GM21528 (cell line): ENCODE data around the gene CDCA8.
A peak's percentile ranks its signal among the peaks of the same experiment; 100 is the strongest.

Source experiments
- ATAC-seq: cut with Tn5 transposase; IDR thresholded peaks from one replicate; pipeline ENCODE4 v1.9.1; 2021; ENCODE audit warnings: mild to moderate bottlenecking, moderate library complexity; ENCODE audit not compliant: unreplicated experiment, low FRiP score

CDCA8 gene

DNA sequence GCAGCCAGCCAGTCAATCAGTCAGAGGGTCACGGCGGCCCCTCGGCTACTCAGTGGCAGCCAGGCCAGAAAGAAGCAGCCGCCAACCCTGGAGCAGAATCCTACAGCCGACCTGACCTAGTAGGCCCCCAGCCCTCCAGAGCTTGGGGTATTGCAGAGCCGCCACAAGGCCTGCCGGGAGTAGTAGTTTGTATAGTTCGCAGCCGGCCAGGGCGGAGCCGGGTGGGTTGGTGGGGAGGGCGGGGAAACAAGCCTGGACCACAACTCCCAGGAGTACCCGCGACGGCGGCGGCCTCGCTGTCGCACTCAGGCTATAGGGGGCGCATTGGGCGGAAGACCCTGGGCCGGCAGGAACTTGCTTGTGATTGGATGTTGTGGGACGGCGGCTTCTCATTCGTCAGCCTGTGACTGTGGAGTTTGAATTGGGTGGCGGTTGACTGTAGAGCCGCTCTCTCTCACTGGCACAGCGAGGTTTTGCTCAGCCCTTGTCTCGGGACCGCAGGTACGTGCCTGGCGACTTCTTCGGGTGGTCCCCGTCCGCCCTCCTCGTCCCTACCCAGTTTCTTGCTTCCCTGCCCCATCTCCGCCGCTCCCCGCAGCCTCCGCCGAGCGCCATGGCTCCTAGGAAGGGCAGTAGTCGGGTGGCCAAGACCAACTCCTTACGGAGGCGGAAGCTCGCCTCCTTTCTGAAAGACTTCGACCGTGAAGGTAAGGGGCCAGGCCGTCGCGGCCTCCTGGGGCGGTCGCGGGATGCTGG, at the start of gene CDCA8:
TSS of gene CDCA8 (plus strand) at position 439 of the 756 bp plus-strand sequence. CDS start at position 614, 175 bp downstream.
- peak; percentile 74 for ATAC-seq

- ATAC-seq, result no peak
Measured at GRCh38 chr1:37647281-37647680, 45.0 kb upstream of the CDCA8 start.

DNA sequence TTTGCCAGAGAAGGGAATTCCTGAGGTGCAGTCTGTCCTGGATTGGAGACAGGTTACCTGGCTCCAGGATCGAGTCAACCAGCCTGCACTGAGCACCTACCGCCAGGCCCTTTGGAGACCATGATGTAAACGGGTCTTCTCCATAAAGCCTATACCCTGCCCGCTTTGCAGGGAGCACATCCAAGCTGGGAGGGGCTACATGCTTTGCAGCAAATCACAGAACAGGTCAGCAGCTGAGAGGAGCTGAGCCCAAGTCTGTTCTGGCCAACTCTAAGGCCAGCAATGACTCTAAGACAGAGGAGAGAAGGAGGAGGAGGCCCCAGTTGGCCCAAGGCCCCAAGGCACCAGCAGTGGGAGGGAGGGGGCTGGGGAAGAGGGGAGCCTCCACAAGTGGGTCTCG, 42.1 kb upstream of the CDCA8 start:
- ATAC-seq, result no peak

DNA sequence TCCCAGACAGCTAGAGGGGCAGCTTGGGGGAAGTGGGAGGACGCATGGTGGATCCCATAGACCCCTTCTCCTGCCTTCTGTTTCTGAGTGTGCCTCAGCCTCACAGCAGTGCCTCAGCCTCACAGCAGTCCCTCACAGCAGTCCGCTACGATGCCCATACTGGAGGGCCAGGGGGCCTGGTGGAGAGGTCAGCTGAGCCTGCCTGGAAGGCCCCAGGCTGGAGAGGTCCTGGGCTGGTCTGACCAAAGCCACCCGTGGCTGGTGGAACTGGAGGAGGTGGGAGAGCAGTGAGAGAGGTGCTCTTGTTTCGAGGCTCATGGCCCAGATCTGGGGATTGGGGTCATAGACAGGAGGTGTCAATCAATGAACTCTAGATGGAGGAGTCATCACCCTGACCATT, 41.6 kb upstream of the CDCA8 start:
- no peak for ATAC-seq

DNA sequence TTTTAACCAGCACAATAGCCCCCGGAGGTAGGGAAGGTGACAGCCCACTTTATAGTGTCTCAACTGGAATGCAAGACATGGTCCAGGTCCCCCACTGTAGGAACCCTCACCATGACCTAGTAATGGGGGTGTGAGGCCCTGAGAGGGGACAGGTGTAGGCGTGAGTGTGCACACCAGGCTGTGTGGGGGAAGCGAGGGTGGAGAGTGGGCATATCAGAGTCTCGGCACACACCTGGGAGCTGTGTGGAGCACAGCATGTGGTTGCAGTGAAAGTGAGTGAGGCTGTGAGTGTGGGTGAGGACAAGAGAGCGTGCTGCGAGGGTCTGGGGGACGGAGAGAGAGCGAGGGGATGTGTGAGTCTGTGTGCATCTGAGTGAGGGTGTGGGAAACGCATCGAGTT, 40.5 kb upstream of the CDCA8 start:
- ATAC-seq, result no peak

DNA sequence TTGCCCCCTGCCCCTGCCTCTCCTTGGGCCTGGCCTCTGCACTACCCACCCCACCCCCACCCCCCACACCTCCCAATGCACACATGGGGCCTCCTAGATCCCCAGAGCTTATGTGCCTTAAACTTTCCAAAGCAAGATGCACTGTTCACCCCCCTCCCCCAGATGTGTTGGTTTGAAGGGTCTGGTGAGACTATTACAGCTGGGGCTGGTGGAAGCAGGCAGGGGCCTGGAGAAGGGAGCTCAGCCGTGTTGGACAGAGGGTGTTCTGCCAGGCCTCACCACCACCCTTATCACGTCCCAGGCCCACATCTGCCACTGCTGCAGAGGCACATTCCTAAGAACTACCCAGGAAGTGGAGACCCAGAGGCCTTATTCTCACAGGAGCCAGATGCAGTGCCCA, 39.3 kb upstream of the CDCA8 start:
- ATAC-seq, result no peak

- no peak for ATAC-seq
Measured at GRCh38 chr1:37653906-37654305, 38.4 kb upstream of the CDCA8 start.

DNA sequence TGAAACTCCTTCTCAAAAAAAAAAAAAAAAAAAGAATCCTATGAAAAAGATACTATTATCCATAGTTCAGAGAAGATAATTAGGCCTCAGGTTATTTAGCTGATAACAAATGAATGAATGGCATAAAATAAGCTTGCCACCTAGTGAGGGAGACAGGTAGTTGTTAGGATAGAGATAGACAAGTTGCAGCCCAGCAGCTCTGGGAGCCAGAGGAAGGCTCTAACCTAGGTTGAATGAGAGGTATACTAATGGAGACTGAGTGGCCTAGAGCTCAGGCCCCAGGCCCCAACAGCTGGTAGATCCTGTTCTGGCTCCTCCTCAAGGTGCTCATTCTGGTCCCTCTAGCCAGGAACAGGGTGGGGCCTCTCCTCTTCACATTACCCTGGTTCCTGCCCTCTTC, 37.0 kb upstream of the CDCA8 start:
- ATAC-seq, result no peak

DNA sequence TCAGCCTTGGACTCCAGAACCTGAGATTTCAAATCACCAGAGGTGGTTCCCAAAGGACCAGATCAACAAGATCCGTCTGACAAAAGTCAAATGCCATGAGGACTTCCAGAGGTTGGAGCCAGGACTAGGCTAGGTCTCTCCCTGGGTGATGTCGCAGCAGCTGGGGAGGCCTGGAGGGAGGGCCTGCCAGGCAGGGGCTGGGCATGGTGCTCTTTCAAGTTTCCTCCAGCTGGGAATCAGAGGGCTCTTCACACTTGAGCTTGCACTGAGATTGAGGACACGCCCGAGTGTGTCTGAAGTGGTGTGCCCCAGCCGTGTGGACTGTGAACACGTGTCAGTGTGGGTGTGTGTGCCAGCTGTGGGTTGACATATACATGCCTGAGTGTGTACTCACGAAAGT, 36.3 kb upstream of the CDCA8 start:
- ATAC-seq, result no peak

DNA sequence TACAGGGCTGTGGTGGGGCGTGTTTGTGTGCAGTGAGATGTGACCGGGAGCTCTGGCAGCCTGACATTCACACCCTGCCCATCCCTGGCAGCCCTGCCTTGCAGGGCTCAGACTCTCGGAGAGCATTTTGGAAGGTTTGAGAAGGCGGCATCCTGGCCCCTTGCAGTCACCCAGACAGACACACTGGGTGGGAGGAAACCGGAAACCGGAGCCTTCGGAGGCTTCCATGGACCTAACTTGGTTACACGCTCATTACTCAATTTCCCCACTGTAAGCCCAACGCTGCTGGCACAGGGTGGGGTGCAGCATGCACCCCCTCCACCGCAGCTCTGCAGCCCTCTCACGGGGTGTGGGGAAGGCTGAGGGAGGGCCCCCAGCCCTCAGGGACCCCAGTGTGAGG, 35.4 kb upstream of the CDCA8 start:
- ATAC-seq, result no peak

- no peak for ATAC-seq
Measured at GRCh38 chr1:37657620-37658412, 34.5 kb upstream of the CDCA8 start.

GRCh38 chr1:37658486-37658885, 33.8 kb upstream of the CDCA8 start:
- ATAC-seq, result no peak

GRCh38 chr1:37660664-37661063, 31.7 kb upstream of the CDCA8 start:
- no peak for ATAC-seq

- ATAC-seq, result no peak
Measured at GRCh38 chr1:37661401-37661800, 30.9 kb upstream of the CDCA8 start.

GRCh38 chr1:37662031-37662755, 30.1 kb upstream of the CDCA8 start:
- ATAC-seq, result no peak

GRCh38 chr1:37663426-37664000, 28.8 kb upstream of the CDCA8 start:
- ATAC-seq, result no peak

DNA sequence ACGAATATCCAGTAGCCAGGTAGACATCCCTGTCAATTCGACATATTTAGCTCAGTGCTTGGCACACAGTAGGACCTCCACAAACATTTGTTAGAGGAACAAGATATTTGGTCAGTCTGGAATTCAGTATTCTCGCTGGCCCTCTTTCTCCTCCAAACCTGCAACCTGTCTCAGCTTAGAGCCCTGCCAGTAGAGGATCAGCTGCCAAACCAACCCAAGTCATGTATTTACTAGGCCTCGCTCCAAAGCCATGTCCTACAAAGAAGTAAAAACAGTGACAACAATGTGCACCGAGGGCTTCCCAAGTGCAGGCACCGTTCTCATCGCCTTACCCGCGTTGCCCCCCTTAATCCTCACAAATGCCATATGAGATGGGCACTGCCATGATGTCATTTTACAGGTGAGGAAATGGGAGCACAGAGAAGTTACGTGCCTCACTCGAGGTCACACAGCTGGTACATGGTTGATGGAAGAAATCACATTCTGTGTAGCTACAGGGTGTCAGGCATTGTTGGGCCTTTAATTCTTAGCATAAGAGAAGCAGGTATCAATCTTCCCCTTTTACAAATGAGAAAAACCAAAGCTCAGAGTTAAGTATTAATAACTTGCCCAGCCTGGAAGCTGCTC, 26.0 kb upstream of the CDCA8 start:
- ATAC-seq, result no peak

GRCh38 chr1:37667023-37667671, 25.2 kb upstream of the CDCA8 start:
- no peak for ATAC-seq

GRCh38 chr1:37670133-37670532, 22.2 kb upstream of the CDCA8 start:
- no peak for ATAC-seq

DNA sequence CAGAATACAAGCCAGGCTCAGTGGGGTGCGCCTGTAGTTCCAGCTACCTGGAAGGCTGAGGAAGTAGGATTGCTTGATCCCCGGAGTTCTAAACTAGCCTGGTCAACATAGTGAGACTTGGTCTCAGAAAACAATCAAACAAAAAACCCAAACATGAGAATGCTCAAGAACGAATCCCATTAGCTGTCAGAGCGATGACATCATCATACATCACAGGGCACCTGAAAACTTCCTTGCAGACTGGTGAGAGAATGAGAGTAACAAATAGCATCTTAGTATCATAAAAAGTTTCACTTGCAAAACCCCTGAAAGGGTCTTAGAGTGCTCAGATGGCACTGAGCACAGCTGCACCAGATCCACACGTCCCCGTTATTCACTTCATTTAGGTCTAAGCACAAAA, 21.1 kb upstream of the CDCA8 start:
- no peak for ATAC-seq
